8988T (cell line): ENCODE results near the gene TENT5C.

Experiments used
- DNase-seq: peaks from one replicate; pipeline ENCODE4 v3.0.0; 2011

The TENT5C gene

GRCh38 chr1:117659550-117660270 lies 53.9 kb downstream of the TENT5C start:
- DNase-seq, result no peak

GRCh38 chr1:117660271-117660965 lies 54.6 kb downstream of the TENT5C start:
- no peak for DNase-seq

GRCh38 chr1:117661027-117661426 lies 55.2 kb downstream of the TENT5C start:
- no peak for DNase-seq

- no peak for DNase-seq
These were observed 56.8 kb downstream of the TENT5C start for GRCh38 chr1:117662667-117663066.

GRCh38 chr1:117663156-117663902 lies 57.5 kb downstream of the TENT5C start:
- no peak for DNase-seq

- DNase-seq, result no peak
These were observed 58.5 kb downstream of the TENT5C start for GRCh38 chr1:117664314-117664713.

- no peak for DNase-seq
These were observed 59.9 kb downstream of the TENT5C start for GRCh38 chr1:117665556-117666270.

- DNase-seq, result no peak
These were observed 63.7 kb downstream of the TENT5C start for GRCh38 chr1:117669572-117669971.

- DNase-seq, result no peak
These were observed 65.3 kb downstream of the TENT5C start for GRCh38 chr1:117670976-117671780.

GRCh38 chr1:117671781-117672501 lies 66.1 kb downstream of the TENT5C start:
- DNase-seq, result no peak

GRCh38 chr1:117672756-117673155 lies 66.9 kb downstream of the TENT5C start:
- DNase-seq, result no peak

GRCh38 chr1:117673405-117673804 lies 67.6 kb downstream of the TENT5C start:
- no peak for DNase-seq

GRCh38 chr1:117674521-117675400 lies 68.9 kb downstream of the TENT5C start:
- DNase-seq, result no peak

- DNase-seq, result no peak
These were observed 70.1 kb downstream of the TENT5C start for GRCh38 chr1:117675907-117676430.

- no peak for DNase-seq
These were observed 70.8 kb downstream of the TENT5C start for GRCh38 chr1:117676615-117677130.
